ENCODE results near the gene PTPRD. TPM values are rescaled to one million over a fixed set of nuclear protein-coding genes. Genes with fewer than 3 reads are reported as not detected.

Gene PTPRD
- total RNA-seq, 4 donors from 2014 or later, result 0.78 to 11.7 (median 1.6) TPM

DNA sequence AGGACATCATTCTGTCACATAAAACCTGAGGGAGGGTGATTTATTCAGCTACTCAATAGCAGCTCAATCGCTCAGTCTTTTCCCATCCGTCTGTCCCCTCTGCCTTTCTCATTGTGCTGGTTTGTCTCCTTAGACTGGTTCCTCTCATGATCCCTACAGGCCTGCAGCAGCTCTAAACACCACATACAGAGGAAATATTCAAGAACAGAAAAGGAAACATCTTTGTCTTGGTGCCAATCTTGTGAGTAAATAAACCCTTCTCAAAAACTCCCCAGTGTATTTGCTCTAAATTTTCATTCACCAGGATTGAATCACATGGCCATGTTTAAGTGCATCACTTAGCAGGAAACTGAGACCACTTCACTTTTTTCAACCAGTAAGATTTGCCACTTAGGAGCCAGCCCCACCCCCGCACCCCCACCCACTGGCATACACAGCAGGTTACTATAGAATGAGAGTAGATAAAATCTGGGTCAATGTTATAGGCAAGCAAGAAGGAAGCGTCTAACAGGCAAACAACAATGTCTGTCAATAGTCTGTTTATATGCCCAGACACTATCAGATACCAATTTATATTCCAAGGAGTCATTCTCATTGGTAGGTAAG is 1917.7 kb downstream of the PTPRD start:
- Histone ChIP-seq H3K4me1 (no peaks in the 10 kb centered on the region), H3K4me3 (no peak overlapping the region), H3K36me3 (no peaks in the 10 kb centered on the region), H3K27me3 (no peaks in the 10 kb centered on the region), H3K27ac (no peak overlapping the region), H3K9me3 (no peaks in the 10 kb centered on the region)
- in situ Hi-C loops (cut with MboI; ENCODE audit: low sequenced_read_pairs in 4 of 4) (no loop called here), intact Hi-C loops (cut with DNase I; ENCODE audit: low total_unique reads) (no loop called here)
- DNase-seq (no peak), ATAC-seq (no peak)
- TF ChIP-seq, protein P1, sequence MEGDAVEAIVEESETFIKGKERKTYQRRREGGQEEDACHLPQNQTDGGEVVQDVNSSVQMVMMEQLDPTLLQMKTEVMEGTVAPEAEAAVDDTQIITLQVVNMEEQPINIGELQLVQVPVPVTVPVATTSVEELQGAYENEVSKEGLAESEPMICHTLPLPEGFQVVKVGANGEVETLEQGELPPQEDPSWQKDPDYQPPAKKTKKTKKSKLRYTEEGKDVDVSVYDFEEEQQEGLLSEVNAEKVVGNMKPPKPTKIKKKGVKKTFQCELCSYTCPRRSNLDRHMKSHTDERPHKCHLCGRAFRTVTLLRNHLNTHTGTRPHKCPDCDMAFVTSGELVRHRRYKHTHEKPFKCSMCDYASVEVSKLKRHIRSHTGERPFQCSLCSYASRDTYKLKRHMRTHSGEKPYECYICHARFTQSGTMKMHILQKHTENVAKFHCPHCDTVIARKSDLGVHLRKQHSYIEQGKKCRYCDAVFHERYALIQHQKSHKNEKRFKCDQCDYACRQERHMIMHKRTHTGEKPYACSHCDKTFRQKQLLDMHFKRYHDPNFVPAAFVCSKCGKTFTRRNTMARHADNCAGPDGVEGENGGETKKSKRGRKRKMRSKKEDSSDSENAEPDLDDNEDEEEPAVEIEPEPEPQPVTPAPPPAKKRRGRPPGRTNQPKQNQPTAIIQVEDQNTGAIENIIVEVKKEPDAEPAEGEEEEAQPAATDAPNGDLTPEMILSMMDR (IDR thresholded peaks at IDR 0.05 in 4 of 5, conservative IDR thresholded peaks at IDR 0.05 in 1 of 5), result no peak
- TF ChIP-seq POLR2A (IDR thresholded peaks at IDR 0.05), result no peak

DNA sequence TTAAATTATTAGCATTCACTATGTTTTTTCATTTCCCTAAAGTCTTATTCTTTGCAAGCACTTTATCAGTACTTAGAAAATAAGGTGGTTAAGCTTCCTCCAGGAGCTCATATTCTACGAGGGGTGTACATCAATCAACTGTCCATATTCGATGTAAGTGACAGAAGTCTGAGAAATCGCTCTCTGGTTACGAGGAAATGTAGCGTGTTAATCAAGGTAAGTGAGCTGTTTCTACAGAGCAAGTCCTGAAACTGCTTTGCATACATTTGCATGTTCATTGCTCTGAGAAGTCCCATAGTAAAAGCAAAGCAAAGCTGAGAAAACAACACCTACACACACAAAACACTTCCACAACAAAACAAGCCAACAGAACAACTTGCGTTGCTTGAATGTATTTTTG is 1919.3 kb downstream of the PTPRD start:
- no peaks in the 10 kb centered on the region for H3K4me1 ChIP-seq
- H3K36me3 ChIP-seq, result no peaks in the 10 kb centered on the region
- H3K27me3 ChIP-seq, result no peaks in the 10 kb centered on the region
- in situ Hi-C loops (cut with MboI; ENCODE audit: low sequenced_read_pairs in 4 of 4), result no loop called here
- no peaks in the 10 kb centered on the region for H3K9me3 ChIP-seq
- DNase-seq (no peak), ATAC-seq (no peak)
- intact Hi-C loops (cut with DNase I; ENCODE audit: low total_unique reads), result no loop called here
- no peak overlapping the region for H3K27ac ChIP-seq
- no peak for TF ChIP-seq POLR2A (IDR thresholded peaks at IDR 0.05)
- no peak overlapping the region for H3K4me3 ChIP-seq

DNA sequence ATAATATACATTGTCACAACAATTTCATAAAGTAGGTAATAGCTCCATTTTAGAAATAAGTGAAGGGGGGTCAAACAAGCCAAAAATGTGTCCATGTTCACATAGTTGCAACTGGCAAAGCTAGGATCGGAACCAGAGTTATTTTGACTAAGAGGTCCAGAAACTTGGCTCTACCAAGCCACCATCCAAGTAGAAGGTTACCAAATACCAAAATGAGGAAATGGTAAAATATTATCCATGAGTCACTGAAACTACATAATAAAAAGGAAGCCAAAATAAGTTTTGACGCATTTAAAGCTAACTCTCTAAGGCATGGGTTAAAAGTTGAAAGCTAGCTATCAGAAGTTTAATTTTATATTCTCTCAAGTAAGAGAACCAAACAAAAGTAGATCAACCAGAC is 1926.3 kb downstream of the PTPRD start:
- ATAC-seq (peak; percentile 30 to 62), DNase-seq (no peak)
- H3K4me1 ChIP-seq, result no peaks in the 10 kb centered on the region
- no peak for TF ChIP-seq POLR2A (IDR thresholded peaks at IDR 0.05)
- TF ChIP-seq, protein P1 (IDR thresholded peaks at IDR 0.05 in 4 of 5, conservative IDR thresholded peaks at IDR 0.05 in 1 of 5), result no peak
- no peak overlapping the region for H3K27ac ChIP-seq
- no peaks in the 10 kb centered on the region for H3K9me3 ChIP-seq
- H3K4me3 ChIP-seq, result no peak overlapping the region
- no peaks in the 10 kb centered on the region for H3K36me3 ChIP-seq
- no peaks in the 10 kb centered on the region for H3K27me3 ChIP-seq
- in situ Hi-C loops (cut with MboI; ENCODE audit: low sequenced_read_pairs in 4 of 4), result no loop called here
- intact Hi-C loops (cut with DNase I; ENCODE audit: low total_unique reads), result no loop called here

DNA sequence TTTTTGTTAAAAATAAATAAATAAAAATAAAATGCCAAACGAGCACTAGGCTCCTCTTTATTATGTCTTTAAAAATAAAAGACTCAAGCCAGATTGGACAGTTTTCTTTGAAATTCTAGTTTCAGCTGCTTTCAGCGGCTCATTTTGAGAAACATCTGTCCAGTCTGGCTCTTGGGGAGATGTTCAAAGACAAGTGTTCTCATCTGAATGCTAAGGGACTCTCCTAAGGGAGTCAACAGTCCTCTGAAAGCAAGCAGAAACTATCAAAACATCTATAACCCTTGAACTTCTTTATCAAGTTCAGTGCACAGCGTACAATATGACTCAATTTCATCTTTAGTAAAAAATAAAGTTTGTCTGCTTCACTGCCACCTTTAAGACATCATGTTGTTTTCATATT is 1927.0 kb downstream of the PTPRD start:
- Histone ChIP-seq H3K9me3 (no peaks in the 10 kb centered on the region), H3K4me1 (no peaks in the 10 kb centered on the region), H3K27me3 (no peaks in the 10 kb centered on the region), H3K4me3 (no peak overlapping the region), H3K36me3 (no peaks in the 10 kb centered on the region), H3K27ac (no peak overlapping the region)
- peak; percentile 46 to 47 for ATAC-seq
- in situ Hi-C loops (cut with MboI; ENCODE audit: low sequenced_read_pairs in 4 of 4), result no loop called here
- DNase-seq, result no peak
- TF ChIP-seq, protein P1 (IDR thresholded peaks at IDR 0.05 in 4 of 5, conservative IDR thresholded peaks at IDR 0.05 in 1 of 5), result no peak
- no peak for TF ChIP-seq POLR2A (IDR thresholded peaks at IDR 0.05)
- intact Hi-C loops (cut with DNase I; ENCODE audit: low total_unique reads), result no loop called here

DNA sequence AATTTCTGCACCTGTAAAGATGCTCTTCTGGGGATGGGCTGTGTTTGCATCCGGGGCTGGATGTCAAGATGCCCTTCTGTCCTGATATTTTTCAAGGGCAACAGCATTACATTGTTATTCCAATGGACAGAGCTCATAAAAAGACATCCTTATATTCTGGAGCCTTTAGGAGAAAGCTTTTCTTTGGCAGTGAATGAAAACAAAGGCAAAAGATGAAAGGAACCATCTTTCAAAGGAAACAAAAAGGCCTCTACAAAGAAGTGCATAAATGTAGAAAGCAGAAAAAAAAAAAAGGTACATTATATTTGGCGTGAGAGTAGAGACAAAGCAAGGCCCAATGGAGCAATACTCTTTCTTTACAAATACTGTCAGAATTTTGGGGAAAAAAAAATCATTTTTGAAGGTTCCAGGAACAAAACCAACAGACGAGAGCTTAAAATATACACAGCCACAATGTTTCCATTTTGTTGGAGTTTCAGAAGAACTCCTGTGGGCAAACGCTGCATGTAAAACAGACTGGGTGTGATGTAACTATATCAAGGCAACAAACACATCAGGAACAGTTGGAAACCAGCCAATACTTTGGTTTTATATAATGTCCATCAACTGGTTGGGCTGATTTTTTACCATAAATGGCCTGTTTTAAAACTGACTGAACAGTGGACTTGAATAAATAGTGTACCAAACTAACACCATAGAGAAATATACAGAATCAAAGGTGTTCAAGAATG is 1927.7 kb downstream of the PTPRD start:
- in situ Hi-C loops (cut with MboI; ENCODE audit: low sequenced_read_pairs in 4 of 4), result no loop called here
- no peak for DNase-seq
- H3K36me3 ChIP-seq, result no peaks in the 10 kb centered on the region
- H3K27ac ChIP-seq, result no peak overlapping the region
- no peaks in the 10 kb centered on the region for H3K9me3 ChIP-seq
- no peak overlapping the region for H3K4me3 ChIP-seq
- intact Hi-C loops (cut with DNase I; ENCODE audit: low total_unique reads), result no loop called here
- no peak for ATAC-seq
- no peaks in the 10 kb centered on the region for H3K4me1 ChIP-seq
- no peaks in the 10 kb centered on the region for H3K27me3 ChIP-seq
- TF ChIP-seq, protein P1 (IDR thresholded peaks at IDR 0.05 in 4 of 5, conservative IDR thresholded peaks at IDR 0.05 in 1 of 5), result no peak
- no peak for TF ChIP-seq POLR2A (IDR thresholded peaks at IDR 0.05)
